Smooth muscle cell (in vitro differentiated cells): ENCODE measurements around the gene SOX30. TPM values are rescaled to one million over a fixed set of nuclear protein-coding genes. Genes with fewer than 3 reads are reported as not detected.

Source experiments
- DNase-seq: peaks from one replicate; lab custom pipeline; 2025; ENCODE audit not compliant: unreplicated experiment; lab: John Stamatoyannopoulos, UW
- H2AFZ ChIP-seq: fragments of 200-600 bp; sonication (generic); 2 replicates; pipeline ENCODE4 v1.6.0; 2016; ENCODE audit warnings: antibody characterized with exemption, low read depth, mild to moderate bottlenecking
- H3F3A ChIP-seq: fragments of 200-600 bp; sonication (generic); 2 replicates; pipeline ENCODE4 v1.6.0; 2017; ENCODE audit warnings: antibody characterized with exemption, low read depth
- H3K27ac ChIP-seq: fragments of 200-600 bp; sonication (generic); 2 replicates; pipeline ENCODE4 v1.5.1; 2016; ENCODE audit warnings: low read depth, mild to moderate bottlenecking
- H3K27me3 ChIP-seq: fragments of 200-600 bp; sonication (generic); 2 replicates; pipeline ENCODE4 v1.6.1; 2016; ENCODE audit warnings: low read depth, mild to moderate bottlenecking
- H3K36me3 ChIP-seq: fragments of 200-600 bp; sonication (generic); 2 replicates; pipeline ENCODE4 v1.5.1; 2016; ENCODE audit warnings: low read depth
- H3K4me1 ChIP-seq: fragments of 200-600 bp; sonication (generic); 2 replicates; pipeline ENCODE4 v1.5.1; 2016; ENCODE audit warnings: low read depth
- H3K4me2 ChIP-seq: fragments of 200-600 bp; sonication (generic); 2 replicates; pipeline ENCODE4 v1.6.0; 2016; ENCODE audit warnings: mild to moderate bottlenecking
- H3K4me3 ChIP-seq: fragments of 200-600 bp; sonication (generic); 2 replicates; pipeline ENCODE4 v1.5.1; 2016; ENCODE audit warnings: mild to moderate bottlenecking
- H3K79me2 ChIP-seq: fragments of 200-600 bp; sonication (generic); 2 replicates; pipeline ENCODE4 v1.6.0; 2016; ENCODE audit warnings: low read depth, mild to moderate bottlenecking
- H3K9ac ChIP-seq: fragments of 200-600 bp; sonication (generic); 2 replicates; pipeline ENCODE4 v1.6.0; 2016; ENCODE audit warnings: low read depth
- H3K9me3 ChIP-seq: fragments of 200-600 bp; sonication (generic); replicated peaks from 2 replicates; pipeline ENCODE4 v1.5.1; 2016; ENCODE audit warnings: low read depth
- H4K20me1 ChIP-seq: fragments of 200-600 bp; sonication (generic); 2 replicates; pipeline ENCODE4 v1.6.0; 2016; ENCODE audit warnings: low read depth
- CTCF ChIP-seq: fragments of 200-600 bp; sonication (generic); IDR thresholded peaks from 2 replicates; pipeline ENCODE4 v1.5.1; 2017; ENCODE audit warnings: borderline replicate concordance, mild to moderate bottlenecking, antibody characterized with exemption; ENCODE audit not compliant: insufficient read depth, poor library complexity, severe bottlenecking
- WGBS: methylation state at CpG from one replicate; pipeline ENCODE4 v1.1.7; 2016; ENCODE audit warnings: low lambda C conversion rate; 5-methylcytosine and 5-hydroxymethylcytosine counted together
- polyA plus RNA-seq: library from polyadenylated mRNA; unstranded; fragments of >200 nt; fragmentation: Nextera tagmentation; extraction: Ambion mirVana; gene quantifications from 2 replicates; pipeline ENCODE4 v1.2.1, GENCODE V29; 2016
- total RNA-seq: library from RNA; depleted of rRNA; stranded (reverse); fragments of >200 nt; gene quantifications from 2 replicates; pipeline ENCODE4 v1.2.3, GENCODE V29; 2014

The SOX30 gene
- total and polyA plus RNA-seq, 2 experiments from 2014 or later, result 0.38 to 1.5 TPM

DNA sequence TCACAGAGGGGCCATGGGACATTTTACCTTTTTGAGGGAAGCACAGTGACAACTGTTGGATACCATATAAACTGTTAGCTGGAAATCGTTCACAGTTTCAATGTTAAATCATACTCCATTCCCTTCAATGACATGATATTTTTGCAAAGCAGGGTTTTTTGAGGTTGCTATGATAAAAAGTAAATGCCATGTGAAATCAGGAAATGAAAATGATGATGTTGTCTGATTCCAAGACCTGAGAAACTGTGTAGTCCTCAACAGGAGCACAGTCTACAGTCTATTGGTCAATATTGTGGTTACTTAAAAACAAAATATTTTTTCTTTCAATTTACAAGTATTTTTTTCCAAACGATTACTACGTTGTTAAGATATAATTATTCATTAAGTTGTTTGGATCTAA, 52.7 kb downstream of the SOX30 start:
- no peak overlapping the region for H2AFZ ChIP-seq
- H3K9me3 ChIP-seq, result no peaks in the 10 kb centered on the region
- no peaks in the 10 kb centered on the region for H3K36me3 ChIP-seq
- H3K4me1 ChIP-seq, result no peaks in the 10 kb centered on the region
- H3K79me2 ChIP-seq, result no peaks in the 10 kb centered on the region
- no peak overlapping the region for H3K27ac ChIP-seq
- H4K20me1 ChIP-seq, result no peaks in the 10 kb centered on the region
- WGBS, result 97% methylated on average over 3 of the region's 3 CpGs
- H3K9ac ChIP-seq, result no peak overlapping the region
- no peak overlapping the region for H3K4me3 ChIP-seq
- no peaks in the 10 kb centered on the region for H3K27me3 ChIP-seq
- TF ChIP-seq CTCF, result no peak
- no peak overlapping the region for H3K4me2 ChIP-seq
- H3F3A ChIP-seq, result no peaks in the 10 kb centered on the region
- no peak for DNase-seq

- H3K4me3 ChIP-seq, result no peak overlapping the region
- no peaks in the 10 kb centered on the region for H3F3A ChIP-seq
- H3K4me1 ChIP-seq, result peaks cover 7% of the 10 kb centered on the region
- H3K9ac ChIP-seq, result no peak overlapping the region
- H3K79me2 ChIP-seq, result no peaks in the 10 kb centered on the region
- H3K9me3 ChIP-seq, result no peaks in the 10 kb centered on the region
- WGBS, result 79% methylated on average over 2 of the region's 2 CpGs
- no peak for DNase-seq
- no peak overlapping the region for H3K27ac ChIP-seq
- no peaks in the 10 kb centered on the region for H4K20me1 ChIP-seq
- H2AFZ ChIP-seq, result no peak overlapping the region
- H3K4me2 ChIP-seq, result no peak overlapping the region
- H3K36me3 ChIP-seq, result no peaks in the 10 kb centered on the region
- no peaks in the 10 kb centered on the region for H3K27me3 ChIP-seq
- TF ChIP-seq CTCF, result no peak
These were observed 53.8 kb downstream of the SOX30 start for GRCh38 chr5:157598350-157598936.

DNA sequence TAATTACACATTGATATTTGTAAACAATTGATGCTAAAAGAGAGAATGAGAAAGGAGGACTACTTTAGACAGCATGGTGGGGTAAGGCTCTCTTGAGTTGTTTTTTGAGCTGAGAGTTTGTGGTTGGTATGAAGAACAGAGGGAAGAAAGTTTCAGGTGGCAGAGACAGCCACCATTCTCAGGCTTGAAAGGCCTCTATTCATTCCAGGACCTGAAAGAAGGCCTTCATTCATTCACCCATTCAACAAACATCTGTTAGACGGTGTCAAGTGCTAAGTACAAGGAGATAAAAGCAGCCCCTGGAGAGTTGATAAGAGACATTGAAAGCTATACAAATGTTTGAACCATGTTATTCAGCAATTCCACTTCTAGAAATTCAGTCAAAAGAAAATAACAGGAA, 55.0 kb downstream of the SOX30 start:
- Histone ChIP-seq H3K9ac (no peak overlapping the region), H3K9me3 (no peaks in the 10 kb centered on the region), H4K20me1 (no peaks in the 10 kb centered on the region), H3K36me3 (no peaks in the 10 kb centered on the region), H3K79me2 (no peaks in the 10 kb centered on the region), H2AFZ (no peak overlapping the region), H3K4me3 (no peak overlapping the region), H3K27me3 (no peaks in the 10 kb centered on the region), H3K4me1 (peaks cover 8% of the 10 kb centered on the region), H3K27ac (no peak overlapping the region), H3K4me2 (no peak overlapping the region), H3F3A (no peaks in the 10 kb centered on the region)
- no peak for DNase-seq
- no peak for TF ChIP-seq CTCF
- whole genome bisulfite sequencing, result 61% methylated on average over 1 of the region's 1 CpG

DNA sequence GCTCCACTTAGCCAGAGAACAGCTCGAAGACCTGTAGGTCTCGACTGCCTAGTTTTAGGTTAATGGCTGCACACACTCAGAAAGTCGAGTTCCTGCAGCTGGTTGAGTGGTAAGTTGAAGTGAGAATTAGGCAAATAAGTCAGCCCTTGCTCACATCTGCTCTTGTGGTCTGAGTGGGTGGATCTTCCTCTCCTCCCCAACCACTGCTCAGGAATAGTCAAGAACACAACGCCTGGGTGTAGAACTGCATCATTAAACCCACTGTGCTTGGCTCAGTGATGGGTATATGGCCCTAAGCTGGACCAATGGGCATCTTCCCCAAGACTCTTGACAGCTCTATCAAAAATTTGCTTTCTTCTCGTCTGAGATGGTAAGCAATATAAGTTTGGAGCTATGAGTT, 55.8 kb downstream of the SOX30 start:
- no peaks in the 10 kb centered on the region for H3K79me2 ChIP-seq
- H3K4me2 ChIP-seq, result no peak overlapping the region
- no peaks in the 10 kb centered on the region for H3K27me3 ChIP-seq
- no peak overlapping the region for H3K9ac ChIP-seq
- no peaks in the 10 kb centered on the region for H4K20me1 ChIP-seq
- H2AFZ ChIP-seq, result no peak overlapping the region
- no peaks in the 10 kb centered on the region for H3K9me3 ChIP-seq
- DNase-seq, result no peak
- 76% methylated on average over 5 of the region's 5 CpGs for WGBS
- H3K4me3 ChIP-seq, result no peak overlapping the region
- no peaks in the 10 kb centered on the region for H3K36me3 ChIP-seq
- no peaks in the 10 kb centered on the region for H3F3A ChIP-seq
- H3K27ac ChIP-seq, result no peak overlapping the region
- peaks cover 8% of the 10 kb centered on the region for H3K4me1 ChIP-seq
- TF ChIP-seq CTCF, result no peak
